ENCODE measurements around the gene ARIH2. TPM values are rescaled to one million over a fixed set of nuclear protein-coding genes. Genes with fewer than 3 reads are reported as not detected.

Gene ARIH2
- total RNA-seq, 2 donors from 2014 or later: 70.9 to 125 TPM

DNA sequence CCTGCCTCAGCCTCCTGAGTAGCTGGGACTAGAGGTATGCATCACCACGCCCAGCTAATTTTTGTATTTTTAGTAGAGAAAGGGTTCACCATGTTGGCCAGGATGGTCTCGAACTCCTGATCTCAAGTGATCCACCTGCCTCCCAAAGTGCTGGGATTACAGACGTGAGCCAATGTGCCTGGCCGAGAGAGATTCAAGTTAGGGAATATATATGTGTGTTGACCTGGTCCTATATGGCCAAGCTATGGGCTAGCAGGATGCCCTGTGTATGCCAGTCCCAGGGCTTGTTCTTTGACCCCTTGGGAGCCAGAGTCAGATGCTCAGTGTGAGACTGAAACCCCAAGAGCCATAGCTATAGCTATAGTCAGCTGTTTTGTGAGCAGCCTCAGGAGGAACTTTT lies 105.1 kb downstream of the ARIH2 start:
- no peak for DNase-seq (ENCODE audit: low spot score)
- Histone ChIP-seq H3K4me1 (replicated peaks) (peaks cover 6% of the 10 kb centered on the region), H3K36me3 (peaks cover 7 to 8% of the 10 kb centered on the region in 2 donors), H3K4me3 (no peak overlapping the region), H3K27me3 (replicated peaks; ENCODE audit: insufficient read depth) (no peaks in the 10 kb centered on the region), H3K9me3 (no peaks in the 10 kb centered on the region), H3K27ac (no peak overlapping the region)
- WGBS: 91% methylated on average over 4 of the region's 4 CpGs
- TF ChIP-seq POLR2AphosphoS5 (IDR thresholded peaks at IDR 0.05): no peak
- TF ChIP-seq POLR2A (IDR thresholded peaks at IDR 0.05): no peak
- no peak for TF ChIP-seq CTCF (IDR thresholded peaks at IDR 0.05)
- intact Hi-C loops (cut with DNase I): loop anchor here (5.0 kb wide), 1 partner anchor 69 kb away; the partner anchor contains the start of gene QRICH1

DNA sequence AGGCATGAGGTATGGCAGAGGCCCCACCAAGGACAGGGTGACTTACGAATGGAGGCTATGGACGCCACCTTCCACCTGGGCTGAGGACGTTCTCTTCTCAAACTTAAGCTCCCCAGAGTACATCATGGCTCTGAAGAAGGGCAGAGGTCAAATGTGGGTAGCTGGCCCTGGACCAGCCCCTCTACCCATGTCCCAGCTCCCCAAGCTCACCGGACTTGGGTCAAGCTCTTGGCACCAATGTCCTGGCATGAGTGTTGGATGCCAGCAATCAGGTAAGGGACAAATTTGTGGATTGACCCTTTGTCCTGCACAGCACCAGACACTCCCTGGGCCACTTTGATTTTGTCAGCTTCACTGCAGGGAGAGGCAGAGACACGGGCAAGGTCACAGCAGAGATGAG lies 105.8 kb downstream of the ARIH2 start:
- H3K27ac ChIP-seq: no peak overlapping the region
- TF ChIP-seq POLR2AphosphoS5 (IDR thresholded peaks at IDR 0.05): no peak
- TF ChIP-seq POLR2A (IDR thresholded peaks at IDR 0.05): no peak
- TF ChIP-seq CTCF (IDR thresholded peaks at IDR 0.05): no peak
- H3K36me3 ChIP-seq: peaks cover 7 to 8% of the 10 kb centered on the region in 2 donors
- H3K27me3 ChIP-seq (replicated peaks; ENCODE audit: insufficient read depth): no peaks in the 10 kb centered on the region
- no peaks in the 10 kb centered on the region for H3K9me3 ChIP-seq
- peaks cover 6% of the 10 kb centered on the region for H3K4me1 ChIP-seq (replicated peaks)
- DNase-seq (ENCODE audit: low spot score): no peak
- WGBS: 70% methylated on average over 5 of the region's 5 CpGs
- intact Hi-C loops (cut with DNase I): loop anchor here (5.0 kb wide), 1 partner anchor 68 kb away; the partner anchor contains the start of gene QRICH1
- no peak overlapping the region for H3K4me3 ChIP-seq

DNA sequence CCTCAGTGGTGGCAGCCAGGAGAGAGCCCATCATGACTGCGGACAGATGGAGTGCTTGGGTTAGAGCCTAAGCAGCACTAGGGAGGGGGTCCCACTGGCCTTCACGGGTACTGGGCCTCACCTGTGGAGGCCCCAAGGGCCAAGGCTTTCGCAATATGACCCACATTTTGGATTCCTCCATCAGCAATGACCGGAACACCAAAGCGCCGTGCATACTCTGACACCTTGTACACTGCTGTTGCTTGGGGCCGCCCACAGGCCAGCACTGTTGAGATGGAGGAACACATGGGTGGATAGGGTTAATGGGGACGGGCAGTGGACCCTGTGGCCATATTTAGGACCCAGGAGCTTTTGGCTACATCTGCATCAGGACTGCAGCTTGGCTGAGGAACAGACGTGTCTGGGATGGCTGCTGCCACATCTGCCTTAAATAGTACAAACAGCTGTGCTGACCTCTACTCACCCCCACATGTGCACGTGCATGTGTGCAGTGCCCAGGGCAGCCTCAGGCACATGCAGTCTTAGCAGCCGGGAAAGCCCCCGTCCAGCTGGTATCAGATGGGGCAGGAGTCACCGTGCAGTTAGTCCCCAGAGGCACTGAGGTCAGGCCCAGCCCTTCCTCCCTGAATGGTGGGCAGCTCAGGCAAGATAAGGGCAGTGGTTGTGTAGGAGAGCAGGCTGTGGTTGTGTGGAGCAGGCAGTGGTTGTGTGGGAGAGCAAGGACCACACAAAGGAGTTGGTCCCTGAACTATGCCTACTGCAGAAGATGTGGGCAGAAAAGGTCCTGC lies 106.6 kb downstream of the ARIH2 start:
- Histone ChIP-seq H3K4me1 (replicated peaks) (peaks cover 6% of the 10 kb centered on the region), H3K4me3 (no peak overlapping the region), H3K9me3 (no peaks in the 10 kb centered on the region), H3K27ac (no peak overlapping the region), H3K27me3 (replicated peaks; ENCODE audit: insufficient read depth) (no peaks in the 10 kb centered on the region), H3K36me3 (peaks cover 7 to 8% of the 10 kb centered on the region in 2 donors)
- WGBS: 75% methylated on average over 13 of the region's 13 CpGs
- DNase-seq (ENCODE audit: low spot score): no peak
- intact Hi-C loops (cut with DNase I): no loop called here
- TF ChIP-seq POLR2AphosphoS5 (IDR thresholded peaks at IDR 0.05): no peak
- no peak for TF ChIP-seq CTCF (IDR thresholded peaks at IDR 0.05)
- no peak for TF ChIP-seq POLR2A (IDR thresholded peaks at IDR 0.05)

- peaks cover 7 to 8% of the 10 kb centered on the region in 2 donors for H3K36me3 ChIP-seq
- H3K27me3 ChIP-seq (replicated peaks; ENCODE audit: insufficient read depth): no peaks in the 10 kb centered on the region
- intact Hi-C loops (cut with DNase I): no loop called here
- H3K27ac ChIP-seq: no peak overlapping the region
- no peaks in the 10 kb centered on the region for H3K9me3 ChIP-seq
- H3K4me1 ChIP-seq (replicated peaks): peaks cover 6% of the 10 kb centered on the region
- TF ChIP-seq POLR2A (IDR thresholded peaks at IDR 0.05): no peak
- TF ChIP-seq POLR2AphosphoS5 (IDR thresholded peaks at IDR 0.05): no peak
- WGBS: 82% methylated on average over 8 of the region's 8 CpGs
- no peak for DNase-seq (ENCODE audit: low spot score)
- H3K4me3 ChIP-seq: no peak overlapping the region
Measured at GRCh38 chr3:49025793-49026520, 107.3 kb downstream of the ARIH2 start.

DNA sequence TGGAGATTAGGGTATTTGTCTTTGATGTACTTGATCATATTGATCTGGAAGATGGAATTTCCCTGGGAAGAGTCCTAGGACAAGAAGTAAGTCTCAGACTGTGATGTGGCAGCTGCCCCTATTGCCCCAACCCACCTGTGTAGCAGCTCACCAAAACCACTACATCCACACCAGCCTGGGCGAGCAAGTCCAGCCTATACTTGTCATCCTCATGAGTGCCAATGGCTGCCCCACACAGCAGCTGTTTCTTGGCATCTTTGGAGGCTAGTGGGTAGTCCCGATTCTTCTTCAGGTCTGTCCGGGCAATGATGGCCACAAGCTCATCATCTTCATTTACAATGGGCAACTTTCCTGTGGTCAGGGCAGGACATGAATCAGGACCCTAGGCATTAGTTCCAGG lies 107.9 kb downstream of the ARIH2 start:
- Histone ChIP-seq H3K4me1 (replicated peaks) (peaks cover 6% of the 10 kb centered on the region), H3K27me3 (replicated peaks; ENCODE audit: insufficient read depth) (no peaks in the 10 kb centered on the region), H3K36me3 (peaks cover 7 to 8% of the 10 kb centered on the region in 2 donors), H3K27ac (no peak overlapping the region), H3K4me3 (no peak overlapping the region), H3K9me3 (no peaks in the 10 kb centered on the region)
- intact Hi-C loops (cut with DNase I): no loop called here
- no peak for DNase-seq (ENCODE audit: low spot score)
- TF ChIP-seq POLR2AphosphoS5 (IDR thresholded peaks at IDR 0.05) (no peak), POLR2A (IDR thresholded peaks at IDR 0.05) (no peak), CTCF (IDR thresholded peaks at IDR 0.05) (no peak)
- WGBS: 88% methylated on average over 3 of the region's 3 CpGs
